Measurements from ENCODE around the gene SASS6. TPM values are rescaled to one million over a fixed set of nuclear protein-coding genes. Genes with fewer than 3 reads are reported as not detected.

SASS6 gene
- total RNA-seq = 10 to 100 TPM; 10.3 to 10.5 TPM

GRCh38 chr1:100132566-100133477 lies at the start of gene SASS6, which contains the start of gene TRMT13:
TSS of gene SASS6 (minus strand) at chr1:100132930. CDS start at chr1:100132814, 116 bp downstream.
TSS of gene TRMT13 (plus strand) at chr1:100133163. CDS start at chr1:100133169, 6 bp downstream.

DNA sequence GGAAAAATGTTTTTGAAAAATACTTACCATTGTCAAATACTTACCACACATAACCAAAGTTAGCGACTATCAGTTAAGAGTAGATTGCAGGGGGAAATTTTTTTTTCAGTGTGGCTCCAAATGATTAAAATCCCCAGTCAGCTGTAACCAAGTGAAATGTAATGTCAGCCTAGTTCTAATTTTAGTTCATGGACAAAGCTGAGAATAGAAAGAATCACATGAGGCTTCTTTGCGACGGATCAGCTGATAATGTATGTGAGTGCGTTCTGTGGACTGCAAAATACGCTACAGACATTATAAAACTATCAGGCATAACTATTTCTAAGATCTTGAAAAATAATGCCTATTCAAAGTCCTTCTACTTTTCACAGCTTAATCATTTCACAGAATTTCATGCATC lies 45.4 kb upstream of the SASS6 start, which contains the start of gene LRRC39:
Gene LRRC39, minus strand, starts transcription at position 166 of the 400 bp plus-strand sequence. CDS start 9,740 bp downstream, outside the sequence.

Other genes with a start within 250 kb of the SASS6 start
- gene SLC35A3, start 162.9 kb downstream of the SASS6 start, total RNA-seq = 10 to 100 TPM; 16.5 to 19.2 TPM
- gene TRMT13, start 233 bp upstream of the SASS6 start, total RNA-seq = 10 to 100 TPM; 19.0 to 20.0 TPM
- under 1 TPM; 0.68 to 0.82 TPM for gene LRRC39, start 45.3 kb upstream of the SASS6 start, total RNA-seq
- 10 to 100 TPM; 10.7 to 12.0 TPM for gene DBT, start 116.9 kb upstream of the SASS6 start, total RNA-seq
- gene RTCA, start 133.3 kb upstream of the SASS6 start, total RNA-seq = 10 to 100 TPM; 44.0 to 46.4 TPM
- 10 to 100 TPM; 49.0 to 50.0 TPM for gene CDC14A, start 219.6 kb upstream of the SASS6 start, total RNA-seq